Colonic mucosa (tissue), 4 donors: ENCODE results near the gene TMEM120B. TPM values are rescaled to one million over a fixed set of nuclear protein-coding genes. Genes with fewer than 3 reads are reported as not detected.
"Not testable (repeated sequence)": the region's sequence is repeated elsewhere in the genome, so short reads cannot be mapped to it uniquely, and the experiment has no call there.

Source experiments
- DNase-seq: peaks from one replicate; pipeline ENCODE4 v3.0.0-alpha.2; 2020
- H3K27ac ChIP-seq: fragments of 200-600 bp; one replicate; pipeline ENCODE4 v1.8.0; 2021
- H3K27me3 ChIP-seq: fragments of 200-600 bp; one replicate; pipeline ENCODE4 v1.8.0; 2021
- H3K36me3 ChIP-seq: fragments of 200-600 bp; one replicate; pipeline ENCODE4 v1.8.0; 2021
- H3K4me1 ChIP-seq: fragments of 200-600 bp; one replicate; pipeline ENCODE4 v1.8.0; 2021; ENCODE audit warnings: mild to moderate bottlenecking
- H3K4me3 ChIP-seq: fragments of 200-600 bp; one replicate; pipeline ENCODE4 v1.8.0; 2021
- H3K9ac ChIP-seq, 2 donors: one replicate each; pipeline ENCODE4 v1.7.0; 2013; ENCODE audit warnings: control low read depth in 2 of 2, low read depth in 2 of 2, low read length in 2 of 2
- H3K9me3 ChIP-seq: fragments of 200-600 bp; one replicate; pipeline ENCODE4 v1.8.0; 2021
- intact Hi-C: fragments of 100-400 bp; cut with DNase I; formaldehyde crosslinking; loops from one replicate; pipeline ENCODE4 v1.14.1; 2022
- total RNA-seq, 2 donors: library from RNA; stranded (reverse); fragmentation: NEBNext Ultra II Directional in 1 of 2; extraction: Animal tissue kit (Norgen Biotek cat#: 25700) in 1 of 2; gene quantifications; one replicate each; pipeline ENCODE4 v1.2.1, GENCODE V29; 2021
- TF ChIP-seq, protein P1 (sequence below): fragments of 200-600 bp; IDR thresholded peaks from one replicate; pipeline ENCODE4 v1.8.0; 2022; ENCODE audit warnings: antibody characterized with exemption, mild to moderate bottlenecking
- donor health status: healthy.
- donor health status: DM: no; HTN: no; CAD: no.
- donor health status: DM: no; HTN: no; CAD: no.

The TMEM120B gene
- total RNA-seq, 2 donors from 2014 or later: 3.9 to 6.5 TPM

GRCh38 chr12:121673013-121673511 is 39.5 kb upstream of the TMEM120B start:
- Histone ChIP-seq H3K27me3 (no peaks in the 10 kb centered on the region), H3K9me3 (no peaks in the 10 kb centered on the region), H3K27ac (peak overlapping the region; percentile 5), H3K4me1 (no peaks in the 10 kb centered on the region), H3K4me3 (peak overlapping the region; percentile 36), H3K9ac (peak overlapping the region; percentile 30 to 55), H3K36me3 (no peaks in the 10 kb centered on the region)
- TF ChIP-seq, protein P1, sequence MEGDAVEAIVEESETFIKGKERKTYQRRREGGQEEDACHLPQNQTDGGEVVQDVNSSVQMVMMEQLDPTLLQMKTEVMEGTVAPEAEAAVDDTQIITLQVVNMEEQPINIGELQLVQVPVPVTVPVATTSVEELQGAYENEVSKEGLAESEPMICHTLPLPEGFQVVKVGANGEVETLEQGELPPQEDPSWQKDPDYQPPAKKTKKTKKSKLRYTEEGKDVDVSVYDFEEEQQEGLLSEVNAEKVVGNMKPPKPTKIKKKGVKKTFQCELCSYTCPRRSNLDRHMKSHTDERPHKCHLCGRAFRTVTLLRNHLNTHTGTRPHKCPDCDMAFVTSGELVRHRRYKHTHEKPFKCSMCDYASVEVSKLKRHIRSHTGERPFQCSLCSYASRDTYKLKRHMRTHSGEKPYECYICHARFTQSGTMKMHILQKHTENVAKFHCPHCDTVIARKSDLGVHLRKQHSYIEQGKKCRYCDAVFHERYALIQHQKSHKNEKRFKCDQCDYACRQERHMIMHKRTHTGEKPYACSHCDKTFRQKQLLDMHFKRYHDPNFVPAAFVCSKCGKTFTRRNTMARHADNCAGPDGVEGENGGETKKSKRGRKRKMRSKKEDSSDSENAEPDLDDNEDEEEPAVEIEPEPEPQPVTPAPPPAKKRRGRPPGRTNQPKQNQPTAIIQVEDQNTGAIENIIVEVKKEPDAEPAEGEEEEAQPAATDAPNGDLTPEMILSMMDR: no peak
- DNase-seq: peak; percentile 48
- intact Hi-C loops: no loop called here

DNA sequence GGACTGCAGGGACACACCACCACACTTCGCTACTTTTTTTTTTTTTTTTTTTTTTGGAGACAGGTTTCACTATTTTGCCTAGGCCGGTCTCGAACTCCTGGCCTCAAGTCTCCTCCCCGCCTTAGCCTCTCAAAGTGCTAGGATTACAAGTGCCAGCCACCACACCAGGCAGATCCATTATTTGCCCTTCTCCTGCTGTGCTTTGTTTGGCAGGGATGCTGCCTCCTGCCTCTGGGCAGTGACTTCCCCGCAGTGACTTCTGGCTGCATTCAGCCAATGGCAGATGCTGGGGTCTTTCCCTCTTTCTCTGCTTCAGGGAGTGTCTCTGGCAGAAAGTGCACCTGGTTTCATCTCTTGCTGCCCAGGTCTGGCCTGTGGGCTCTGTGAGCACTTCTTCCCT is 36.4 kb upstream of the TMEM120B start:
- DNase-seq: no peak
- H3K4me3 ChIP-seq: no peak overlapping the region
- H3K9ac ChIP-seq: no peak overlapping the region
- no peaks in the 10 kb centered on the region for H3K27me3 ChIP-seq
- TF ChIP-seq, protein P1: no peak
- intact Hi-C loops: loop anchor here (2.0 kb wide), 1 partner anchor 123 kb away; no protein-coding TSS in a partner anchor
- H3K27ac ChIP-seq: no peak overlapping the region
- no peaks in the 10 kb centered on the region for H3K9me3 ChIP-seq
- no peaks in the 10 kb centered on the region for H3K36me3 ChIP-seq
- no peaks in the 10 kb centered on the region for H3K4me1 ChIP-seq

DNA sequence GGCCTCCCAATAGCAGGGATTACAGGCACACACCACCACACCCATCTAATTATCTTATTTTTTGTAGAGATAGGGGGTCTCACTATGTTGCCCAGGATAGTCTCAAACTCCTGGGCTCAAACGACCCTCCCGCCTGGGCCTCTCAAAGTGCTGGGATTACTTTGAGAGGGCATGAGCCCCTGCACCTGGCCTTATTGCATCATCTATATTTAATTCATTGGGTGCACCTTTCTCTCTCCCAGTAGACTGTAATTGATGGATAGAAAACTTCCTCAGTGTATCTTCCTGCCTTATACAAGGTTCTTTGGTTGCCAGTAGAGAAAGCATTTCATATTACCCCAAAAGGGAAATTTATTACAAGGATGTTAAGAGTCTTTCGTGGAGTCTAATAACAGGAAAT is 34.2 kb upstream of the TMEM120B start:
- Histone ChIP-seq H3K9ac (no peak overlapping the region), H3K27ac (no peak overlapping the region), H3K4me3 (no peak overlapping the region), H3K9me3 (no peaks in the 10 kb centered on the region), H3K36me3 (no peaks in the 10 kb centered on the region), H3K27me3 (no peaks in the 10 kb centered on the region), H3K4me1 (no peaks in the 10 kb centered on the region)
- TF ChIP-seq, protein P1: no peak
- no peak for DNase-seq
- intact Hi-C loops: no loop called here

DNA sequence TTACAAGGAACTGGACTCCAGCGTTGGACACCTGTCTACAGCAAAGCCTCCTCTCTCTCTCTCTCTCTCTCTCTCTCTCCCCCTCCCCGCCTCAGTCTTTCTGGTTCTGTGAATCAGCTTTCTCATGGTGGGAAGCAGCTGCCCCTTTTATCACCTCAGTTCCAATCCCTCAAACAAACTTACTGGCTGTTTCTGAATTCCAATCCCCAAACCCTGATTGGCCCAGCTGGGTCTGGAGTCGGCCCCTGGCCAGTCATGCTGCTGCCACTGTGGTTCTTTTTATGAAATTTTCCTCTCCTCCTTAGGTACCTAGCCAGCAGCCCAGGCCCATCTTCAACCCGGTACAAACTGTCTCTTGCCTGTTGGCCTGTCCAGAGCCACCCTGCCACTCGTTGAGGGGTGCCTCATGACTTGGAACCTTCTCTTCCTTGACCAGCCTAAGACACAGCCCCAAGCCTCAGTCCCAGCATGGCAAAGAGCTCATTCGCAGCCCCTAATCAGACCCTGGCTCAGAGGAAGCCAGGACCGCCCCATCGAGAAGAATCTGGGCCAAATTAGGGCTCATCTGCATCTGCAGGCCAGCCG is 33.7 kb upstream of the TMEM120B start:
- Histone ChIP-seq H3K9ac (no peak overlapping the region), H3K4me3 (no peak overlapping the region), H3K27me3 (no peaks in the 10 kb centered on the region), H3K4me1 (no peaks in the 10 kb centered on the region), H3K9me3 (no peaks in the 10 kb centered on the region), H3K27ac (no peak overlapping the region), H3K36me3 (no peaks in the 10 kb centered on the region)
- intact Hi-C loops: no loop called here
- TF ChIP-seq, protein P1: no peak
- DNase-seq: no peak

GRCh38 chr12:121679661-121680197 is 32.8 kb upstream of the TMEM120B start:
- intact Hi-C loops: loop anchor here (5.0 kb wide), 1 partner anchor 187 kb away; no protein-coding TSS in a partner anchor
- not testable (repeated sequence) for H3K36me3 ChIP-seq, H3K9ac ChIP-seq, H3K4me3 ChIP-seq, DNase-seq, H3K27ac ChIP-seq, H3K4me1 ChIP-seq, H3K27me3 ChIP-seq, H3K9me3 ChIP-seq

DNA sequence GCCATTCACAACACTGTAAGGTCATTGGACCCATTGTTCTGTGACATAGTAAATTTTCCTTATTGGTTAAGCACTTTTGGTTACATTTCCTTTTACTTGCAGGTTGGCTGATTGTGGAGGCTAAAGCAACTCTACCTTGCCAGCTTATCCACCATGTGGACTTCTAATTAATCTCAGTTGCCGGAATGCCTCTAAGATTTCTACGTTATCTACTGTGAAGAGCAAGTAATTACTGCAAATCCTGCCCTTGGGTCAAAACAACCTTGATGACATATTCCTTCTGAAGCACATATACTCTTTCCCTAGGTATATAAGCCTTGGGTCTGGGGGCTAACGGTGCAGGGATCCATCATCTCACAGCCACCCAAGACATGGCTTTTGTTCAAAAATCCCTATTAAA is 23.6 kb upstream of the TMEM120B start:
- intact Hi-C loops: no loop called here
- H3K4me3 ChIP-seq: no peak overlapping the region
- TF ChIP-seq, protein P1: no peak
- no peaks in the 10 kb centered on the region for H3K9me3 ChIP-seq
- H3K27ac ChIP-seq: no peak overlapping the region
- no peaks in the 10 kb centered on the region for H3K4me1 ChIP-seq
- no peaks in the 10 kb centered on the region for H3K27me3 ChIP-seq
- H3K9ac ChIP-seq: no peak overlapping the region
- DNase-seq: no peak
- no peaks in the 10 kb centered on the region for H3K36me3 ChIP-seq
